Chondrocyte (in vitro differentiated cells): ENCODE measurements around the gene CENPX. TPM values are rescaled to one million over a fixed set of nuclear protein-coding genes. Genes with fewer than 3 reads are reported as not detected.

Experiments
- DNase-seq: peaks from one replicate; pipeline ENCODE4 v3.0.0; 2021; ENCODE audit warnings: mixed read lengths, low spot score
- H3K27ac Mint-ChIP-seq: one replicate; pipeline ENCODE4 v1.8.0; 2021; ENCODE audit warnings: mild to moderate bottlenecking, moderate library complexity, mixed read lengths; ENCODE audit not compliant: unreplicated experiment
- H3K27me3 Mint-ChIP-seq: 2 replicates; pipeline ENCODE4 v1.8.0; 2021; ENCODE audit warnings: low read depth, mixed read lengths
- H3K36me3 Mint-ChIP-seq: 2 replicates; pipeline ENCODE4 v1.8.0; 2021; ENCODE audit warnings: low read depth, mixed read lengths
- H3K4me1 Mint-ChIP-seq: 2 replicates; pipeline ENCODE4 v1.8.0; 2021; ENCODE audit warnings: low read depth, mild to moderate bottlenecking, mixed read lengths
- H3K4me3 Mint-ChIP-seq: one replicate; pipeline ENCODE4 v1.8.0; 2021; ENCODE audit warnings: mild to moderate bottlenecking, moderate library complexity, mixed read lengths; ENCODE audit not compliant: unreplicated experiment
- H3K9me3 Mint-ChIP-seq: 2 replicates; pipeline ENCODE4 v1.8.0; 2021; ENCODE audit warnings: low read depth, mixed read lengths
- total RNA-seq: library from RNA; stranded (reverse); gene quantifications from 3 replicates; pipeline ENCODE4 v1.2.1, GENCODE V29; 2021
- TF ChIP-seq, protein P1 (sequence below): fragments of 200-600 bp; sonication (generic); IDR thresholded peaks from 2 replicates; pipeline ENCODE4 v1.5.0; 2021; ENCODE audit warnings: antibody characterized with exemption, mild to moderate bottlenecking, moderate library complexity

Gene CENPX
- total RNA-seq, 1 donor from 2014 or later, result 18.1 TPM

DNA sequence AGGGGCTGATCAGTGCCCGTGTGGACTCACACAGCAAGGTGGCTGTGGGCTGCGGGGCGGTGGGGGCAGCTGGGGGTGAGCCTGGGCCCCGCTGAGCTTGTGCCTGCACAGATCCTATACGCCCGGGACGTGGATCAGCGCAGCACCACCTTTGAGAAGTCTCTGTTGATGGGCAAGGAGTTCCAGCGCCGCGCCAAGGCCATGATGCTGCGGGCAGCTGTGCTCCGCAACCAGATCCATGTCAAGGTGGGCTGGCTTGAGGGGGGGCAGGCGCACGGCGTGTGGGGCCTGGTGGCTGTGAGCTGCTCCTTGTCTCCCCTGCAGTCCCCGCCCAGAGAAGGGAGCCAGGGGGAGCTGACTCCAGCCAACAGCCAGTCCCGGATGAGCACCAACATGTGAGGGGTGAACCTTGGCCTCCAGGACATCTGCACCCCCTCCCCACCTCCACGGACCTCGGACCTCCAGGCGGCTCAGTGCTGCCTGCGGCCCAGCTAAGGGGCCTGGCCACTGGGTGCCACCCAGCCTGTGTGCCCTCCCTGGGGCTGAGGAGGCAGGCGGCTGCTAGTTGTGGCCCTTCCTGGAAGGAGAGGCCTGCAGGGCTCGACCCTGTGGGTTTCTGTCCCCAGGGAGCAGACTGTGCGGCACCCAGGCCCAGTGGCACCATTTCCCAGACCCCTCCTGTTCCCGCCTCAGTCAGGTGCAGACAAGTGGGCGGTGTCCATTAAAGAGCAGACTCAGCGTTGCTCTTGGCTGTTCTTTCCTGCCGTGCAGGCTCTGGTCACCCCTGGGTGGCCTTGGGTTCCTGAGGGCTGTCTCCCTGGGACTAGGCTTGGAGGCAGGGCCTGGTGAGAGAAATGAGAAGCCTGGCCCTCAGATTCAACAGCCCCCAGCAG lies 34.3 kb upstream of the CENPX start:
- peak; percentile 87 for DNase-seq
- no peak overlapping the region for H3K4me3 Mint-ChIP-seq
- no peak overlapping the region for H3K27ac Mint-ChIP-seq
- peaks cover 3% of the 10 kb centered on the region for H3K36me3 Mint-ChIP-seq
- no peaks in the 10 kb centered on the region for H3K27me3 Mint-ChIP-seq
- no peaks in the 10 kb centered on the region for H3K9me3 Mint-ChIP-seq
- TF ChIP-seq, protein P1, sequence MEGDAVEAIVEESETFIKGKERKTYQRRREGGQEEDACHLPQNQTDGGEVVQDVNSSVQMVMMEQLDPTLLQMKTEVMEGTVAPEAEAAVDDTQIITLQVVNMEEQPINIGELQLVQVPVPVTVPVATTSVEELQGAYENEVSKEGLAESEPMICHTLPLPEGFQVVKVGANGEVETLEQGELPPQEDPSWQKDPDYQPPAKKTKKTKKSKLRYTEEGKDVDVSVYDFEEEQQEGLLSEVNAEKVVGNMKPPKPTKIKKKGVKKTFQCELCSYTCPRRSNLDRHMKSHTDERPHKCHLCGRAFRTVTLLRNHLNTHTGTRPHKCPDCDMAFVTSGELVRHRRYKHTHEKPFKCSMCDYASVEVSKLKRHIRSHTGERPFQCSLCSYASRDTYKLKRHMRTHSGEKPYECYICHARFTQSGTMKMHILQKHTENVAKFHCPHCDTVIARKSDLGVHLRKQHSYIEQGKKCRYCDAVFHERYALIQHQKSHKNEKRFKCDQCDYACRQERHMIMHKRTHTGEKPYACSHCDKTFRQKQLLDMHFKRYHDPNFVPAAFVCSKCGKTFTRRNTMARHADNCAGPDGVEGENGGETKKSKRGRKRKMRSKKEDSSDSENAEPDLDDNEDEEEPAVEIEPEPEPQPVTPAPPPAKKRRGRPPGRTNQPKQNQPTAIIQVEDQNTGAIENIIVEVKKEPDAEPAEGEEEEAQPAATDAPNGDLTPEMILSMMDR, result no peak
- H3K4me1 Mint-ChIP-seq, result peaks cover 10% of the 10 kb centered on the region

DNA sequence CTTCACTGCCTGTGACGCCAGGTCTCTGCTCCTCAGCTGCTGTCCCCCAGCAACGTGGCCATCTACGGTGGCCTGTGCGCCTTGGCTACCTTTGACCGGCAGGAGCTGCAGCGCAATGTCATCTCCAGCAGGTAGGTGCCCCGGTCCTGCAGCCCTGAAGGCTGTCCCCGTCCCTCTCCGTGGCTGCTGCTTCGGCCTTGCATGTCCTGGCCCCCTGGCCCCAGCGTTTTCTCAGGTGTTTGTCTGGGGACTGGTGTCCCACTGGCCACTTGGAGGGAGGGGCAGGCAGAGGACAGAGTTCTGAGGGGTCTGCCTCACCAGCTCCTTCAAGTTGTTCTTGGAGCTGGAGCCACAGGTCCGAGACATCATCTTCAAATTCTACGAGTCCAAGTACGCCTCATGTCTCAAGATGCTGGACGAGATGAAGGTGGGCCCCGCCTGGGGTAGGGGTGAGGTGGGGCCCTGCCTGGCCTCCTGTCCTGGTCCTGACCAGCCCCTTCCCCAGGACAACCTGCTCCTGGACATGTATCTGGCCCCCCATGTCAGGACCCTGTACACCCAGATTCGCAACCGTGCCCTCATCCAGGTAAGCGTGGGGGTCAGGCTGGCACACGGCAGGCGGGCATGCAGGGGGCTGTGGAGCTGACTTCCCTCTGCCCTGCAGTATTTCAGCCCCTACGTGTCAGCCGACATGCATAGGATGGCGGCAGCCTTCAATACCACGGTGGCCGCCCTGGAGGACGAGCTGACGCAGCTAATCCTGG lies 33.5 kb upstream of the CENPX start:
- Mint-ChIP-seq H3K36me3 (peaks cover 3% of the 10 kb centered on the region), H3K4me1 (peaks cover 10% of the 10 kb centered on the region), H3K27ac (no peak overlapping the region), H3K4me3 (no peak overlapping the region), H3K9me3 (no peaks in the 10 kb centered on the region), H3K27me3 (no peaks in the 10 kb centered on the region)
- TF ChIP-seq, protein P1, result no peak
- peak; percentile 92 for DNase-seq

DNA sequence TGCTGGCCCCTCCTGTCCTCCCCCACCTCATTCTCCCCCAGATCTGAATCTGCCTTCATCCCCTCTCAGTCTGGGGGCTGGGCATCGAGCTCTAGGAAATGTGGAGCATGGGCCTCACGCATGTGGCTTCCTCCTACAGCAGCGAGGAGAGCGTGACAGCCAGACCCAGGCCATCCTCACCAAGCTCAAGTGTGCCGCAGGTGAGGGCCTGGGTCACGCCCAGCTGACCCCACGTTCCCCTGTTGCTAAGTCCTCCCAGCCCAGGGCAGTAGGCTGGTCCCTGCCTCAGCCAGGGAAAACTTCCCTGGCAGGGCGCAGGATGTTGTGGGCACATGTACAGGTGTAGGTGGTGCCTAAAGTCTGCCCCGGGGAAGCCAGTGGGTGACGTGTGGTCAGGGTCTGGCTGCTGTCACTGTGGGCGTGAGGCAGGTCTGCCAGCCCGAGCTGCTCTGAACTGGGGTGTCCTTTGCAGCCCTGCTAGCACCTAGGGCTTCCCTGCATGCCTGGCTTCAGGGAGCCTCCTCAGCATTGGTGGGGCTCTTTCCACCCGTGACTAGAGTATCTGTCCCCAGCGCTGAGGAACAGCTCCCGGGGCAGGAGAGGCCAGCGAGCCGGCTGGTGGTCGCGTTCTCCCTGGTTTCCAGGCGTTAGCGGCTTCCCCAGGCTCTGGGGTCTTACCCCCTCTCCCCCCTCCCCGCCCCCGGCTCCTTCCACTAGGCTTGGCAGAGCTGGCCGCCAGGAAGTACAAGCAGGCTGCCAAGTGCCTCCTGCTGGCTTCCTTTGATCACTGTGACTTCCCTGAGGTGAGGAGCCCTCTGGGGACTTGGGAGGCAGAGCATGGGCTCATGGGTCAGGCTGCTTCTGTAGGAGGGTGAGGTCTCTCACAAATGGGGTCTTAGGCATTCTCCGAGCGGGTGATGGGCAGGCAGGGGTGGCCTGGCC lies 32.6 kb upstream of the CENPX start:
- H3K9me3 Mint-ChIP-seq, result no peaks in the 10 kb centered on the region
- H3K36me3 Mint-ChIP-seq, result peaks cover 3% of the 10 kb centered on the region
- H3K27me3 Mint-ChIP-seq, result no peaks in the 10 kb centered on the region
- no peak overlapping the region for H3K27ac Mint-ChIP-seq
- no peak for DNase-seq
- TF ChIP-seq, protein P1, result no peak
- no peak overlapping the region for H3K4me3 Mint-ChIP-seq
- peaks cover 17% of the 10 kb centered on the region for H3K4me1 Mint-ChIP-seq

DNA sequence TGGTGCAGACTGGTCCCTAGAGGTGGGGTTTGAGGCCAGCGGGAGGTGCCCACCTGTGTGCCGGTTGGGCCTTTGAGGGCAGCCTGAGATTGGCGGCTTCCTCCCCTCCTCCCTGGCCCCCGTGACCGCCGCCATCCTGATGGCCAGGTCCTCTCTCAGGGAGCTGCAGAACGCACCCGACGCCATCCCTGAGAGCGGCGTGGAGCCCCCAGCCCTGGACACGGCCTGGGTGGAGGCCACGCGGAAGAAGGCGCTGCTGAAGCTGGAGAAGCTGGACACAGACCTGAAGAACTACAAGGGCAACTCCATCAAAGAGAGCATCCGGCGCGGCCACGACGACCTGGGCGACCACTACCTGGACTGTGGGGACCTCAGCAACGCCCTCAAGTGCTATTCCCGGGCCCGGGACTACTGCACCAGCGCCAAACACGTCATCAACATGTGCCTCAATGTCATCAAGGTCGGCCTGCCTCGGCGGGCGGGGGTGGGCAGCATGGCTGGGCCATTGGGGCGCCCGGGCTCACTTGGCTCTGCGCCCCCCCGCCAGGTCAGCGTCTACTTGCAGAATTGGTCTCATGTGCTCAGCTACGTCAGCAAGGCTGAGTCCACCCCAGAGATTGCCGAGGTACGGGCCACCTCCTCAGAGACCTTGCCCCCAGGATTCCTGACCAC lies 31.8 kb upstream of the CENPX start:
- no peaks in the 10 kb centered on the region for H3K27me3 Mint-ChIP-seq
- TF ChIP-seq, protein P1, result no peak
- no peak for DNase-seq
- no peak overlapping the region for H3K27ac Mint-ChIP-seq
- peaks cover 1% of the 10 kb centered on the region for H3K36me3 Mint-ChIP-seq
- H3K9me3 Mint-ChIP-seq, result no peaks in the 10 kb centered on the region
- H3K4me3 Mint-ChIP-seq, result no peak overlapping the region
- peaks cover 17% of the 10 kb centered on the region for H3K4me1 Mint-ChIP-seq
